Gastroesophageal sphincter (tissue), 3 donors: Measurements from ENCODE around the gene ALG10.

Experiments used
- CTCF ChIP-seq, 4 experiments: fragments of 200-600 bp in 2 of 4; fragments of 450-650 bp in 2 of 4; sonication (generic) in 1 of 4; IDR thresholded peaks; one replicate each; pipeline ENCODE4 v1.5.1; 2017 to 2019; ENCODE audit warnings: antibody characterized with exemption in 4 of 4, mild to moderate bottlenecking in 2 of 4, moderate library complexity in 2 of 4
- POLR2A ChIP-seq, 2 donors: fragments of 450-650 bp; IDR thresholded peaks; one replicate each; pipeline ENCODE4 v1.6.1; 2017; ENCODE audit warnings: antibody characterized with exemption in 2 of 2, mild to moderate bottlenecking in 2 of 2, moderate library complexity in 1 of 2

DNA sequence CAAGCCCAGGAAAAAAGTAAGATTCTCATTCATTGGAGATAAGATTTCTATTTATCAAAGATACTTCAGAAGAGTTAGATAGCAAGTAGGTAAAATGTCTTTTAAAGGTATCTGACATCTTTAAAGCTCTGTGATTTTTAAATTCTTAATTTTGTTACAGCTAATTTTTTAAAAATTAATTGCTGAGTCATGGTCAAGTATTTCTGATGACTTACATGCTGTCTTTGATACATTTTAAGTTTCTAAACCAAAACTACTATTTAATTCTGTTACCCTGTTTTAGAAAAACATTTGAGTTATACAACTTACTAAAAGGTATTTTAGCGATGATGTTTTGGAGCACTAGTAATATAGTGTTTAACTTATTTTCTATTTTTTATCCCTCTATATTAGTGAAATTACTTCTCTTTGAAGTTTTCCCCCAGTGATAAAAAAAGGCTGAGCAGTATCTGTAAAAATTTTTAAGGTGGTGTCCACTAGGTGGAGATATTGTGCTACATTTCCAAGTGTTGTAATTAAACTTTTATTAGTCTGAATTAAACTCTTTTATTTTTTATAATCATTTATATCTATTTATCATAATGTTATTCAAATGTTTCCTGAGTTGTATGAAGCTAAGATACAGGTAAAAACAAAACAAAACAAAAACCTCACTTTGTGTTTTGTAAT lies 11.5 kb downstream of the ALG10 start:
- TF ChIP-seq CTCF (IDR thresholded peaks at IDR 0.05) (peak; percentile 10 to 45 (median 20)), POLR2A (IDR thresholded peaks at IDR 0.05) (no peak)
